GM21737 (cell line): ENCODE data around the gene NODAL.
"Not testable (repeated sequence)": the region's sequence is repeated elsewhere in the genome, so short reads cannot be mapped to it uniquely, and the experiment has no call there.

Source experiments
- ATAC-seq: cut with Tn5 transposase; IDR thresholded peaks from one replicate; pipeline ENCODE4 v1.9.1; 2021; ENCODE audit warnings: mild to moderate bottlenecking, moderate library complexity; ENCODE audit not compliant: unreplicated experiment

The NODAL gene

DNA sequence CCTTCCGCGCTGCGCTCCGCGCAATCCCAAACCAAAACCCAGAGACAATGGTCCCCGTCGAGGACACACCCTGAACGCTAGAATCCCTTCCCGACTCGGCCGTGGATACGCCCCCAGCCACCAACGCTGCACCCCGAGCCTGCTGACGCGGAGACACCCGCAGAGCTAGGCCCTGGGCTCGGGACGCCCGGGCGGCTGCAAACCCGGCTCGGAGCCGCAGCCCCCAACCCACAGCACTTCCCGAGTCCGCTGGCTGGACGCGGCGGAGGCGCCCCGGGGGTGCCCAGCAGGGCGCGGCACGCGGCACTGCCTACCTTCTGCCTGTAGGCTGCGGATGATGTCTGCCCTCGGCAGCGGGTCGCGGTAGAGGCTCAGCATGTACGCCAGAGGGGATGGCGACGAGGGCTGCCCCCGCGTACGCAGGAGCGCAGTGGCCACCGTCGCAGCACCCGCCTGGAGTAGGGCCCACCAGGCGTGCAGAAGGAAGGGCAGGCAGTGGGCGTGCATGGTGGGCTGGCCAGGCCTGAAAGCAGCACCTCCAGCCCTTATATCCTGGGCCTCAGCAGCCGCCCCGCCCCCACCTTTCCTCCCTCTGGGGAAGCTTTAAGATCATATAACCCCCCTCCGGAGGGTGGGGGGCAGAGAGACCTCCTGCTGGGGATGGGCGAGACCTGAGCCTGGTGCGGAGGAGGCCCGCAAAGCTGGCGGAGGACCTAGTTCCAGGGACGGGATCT, at the start of gene NODAL:
Gene NODAL, minus strand, starts transcription at position 521 of the 734 bp plus-strand sequence. Its CDS starts 14 bp downstream, at position 507.
- ATAC-seq = no peak

DNA sequence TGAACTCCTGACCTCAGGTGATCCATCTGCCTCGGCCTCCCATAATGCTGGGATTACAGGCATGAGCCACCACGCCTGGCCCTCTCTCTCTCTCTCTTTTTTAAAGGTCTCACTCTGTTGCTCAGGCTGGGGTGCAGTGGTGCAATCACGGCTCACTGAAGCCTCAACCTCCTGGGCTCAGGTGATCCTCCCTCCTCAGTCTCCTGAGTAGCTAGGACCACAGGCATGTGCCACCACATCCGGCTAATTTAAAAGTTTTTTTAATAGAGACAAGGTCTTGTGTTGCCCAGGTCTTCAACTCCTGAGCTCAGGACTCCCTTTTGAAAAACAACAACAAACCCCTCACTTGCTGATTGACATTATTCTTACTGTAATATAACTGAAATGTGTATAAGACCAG, 48.7 kb upstream of the NODAL start:
- ATAC-seq = no peak

DNA sequence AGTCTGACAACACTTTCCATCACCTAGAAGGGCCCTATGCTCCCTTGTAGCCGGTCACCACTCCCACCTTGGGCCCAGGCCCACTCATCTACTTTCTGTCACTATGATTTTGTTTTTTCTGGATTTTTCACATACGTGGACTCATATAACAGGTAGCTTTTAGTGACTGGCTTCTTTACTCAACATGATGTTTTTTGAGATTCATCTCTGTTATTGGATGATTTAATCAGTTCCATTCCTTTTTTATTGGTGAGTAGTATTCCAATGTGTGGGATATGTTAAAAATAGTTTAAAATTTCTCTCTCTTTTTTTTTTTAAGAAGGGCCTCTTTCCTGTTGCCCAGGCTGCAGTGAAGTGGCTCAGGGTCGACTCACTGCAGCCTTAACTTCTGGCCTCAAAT, 46.3 kb upstream of the NODAL start:
- ATAC-seq = no peak

DNA sequence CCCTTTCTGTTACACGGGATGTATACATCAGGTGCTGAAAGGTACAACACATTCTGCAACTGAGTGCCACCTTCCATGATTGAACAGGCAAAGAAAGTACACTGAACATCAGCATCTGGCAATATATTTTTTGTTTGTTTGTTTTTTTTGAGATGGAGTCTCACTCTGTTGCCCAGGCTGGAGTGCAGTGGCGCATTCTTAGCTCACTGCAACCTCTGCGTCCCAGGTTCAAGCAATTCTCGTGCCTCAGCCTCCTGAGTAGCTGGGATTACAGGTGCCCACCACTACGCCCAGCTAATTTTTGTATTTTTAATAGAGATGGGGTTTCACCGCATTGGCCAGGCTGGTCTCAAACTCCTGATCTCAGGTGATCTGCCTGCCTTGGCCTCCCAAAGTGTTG, 42.4 kb upstream of the NODAL start:
- ATAC-seq = not testable (repeated sequence)

DNA sequence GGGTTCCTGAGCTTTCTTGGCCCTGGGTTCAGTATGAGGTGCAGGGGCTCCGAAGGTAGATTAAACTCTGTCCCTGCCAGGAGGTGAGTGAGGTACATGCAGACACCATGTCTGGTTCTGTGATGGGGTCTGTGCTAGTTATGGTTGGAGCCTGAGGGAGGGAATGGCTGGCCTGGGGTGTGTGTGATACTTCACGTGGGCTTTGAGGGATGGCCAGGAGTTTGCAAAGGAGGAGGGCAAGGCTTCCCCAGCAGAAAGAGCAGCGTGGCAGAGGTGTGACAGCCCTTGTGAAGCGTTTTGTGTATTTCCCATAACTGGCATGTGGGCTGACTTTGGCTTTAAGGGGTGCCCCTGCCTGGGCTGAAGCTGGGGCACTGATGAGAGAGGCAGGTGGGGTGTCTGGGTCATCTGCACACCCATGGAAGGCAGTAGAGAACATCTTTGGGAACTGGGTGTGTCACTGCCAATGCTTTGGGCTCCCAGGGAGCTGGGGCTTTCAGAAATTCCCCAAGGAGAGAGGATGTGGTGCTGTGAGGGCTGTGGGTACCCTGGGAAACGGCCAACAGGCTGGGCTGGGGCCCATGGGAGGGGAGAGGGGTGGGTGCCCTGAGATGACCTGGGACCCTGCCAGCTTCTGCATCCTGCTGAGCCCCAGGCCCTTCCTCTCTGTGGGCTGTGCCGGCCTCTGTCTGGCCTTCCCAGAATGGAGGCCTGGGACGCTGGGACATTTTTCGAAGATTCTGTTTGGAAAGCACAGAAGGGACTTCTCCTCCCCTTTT, 41.7 kb upstream of the NODAL start:
- no peak for ATAC-seq

DNA sequence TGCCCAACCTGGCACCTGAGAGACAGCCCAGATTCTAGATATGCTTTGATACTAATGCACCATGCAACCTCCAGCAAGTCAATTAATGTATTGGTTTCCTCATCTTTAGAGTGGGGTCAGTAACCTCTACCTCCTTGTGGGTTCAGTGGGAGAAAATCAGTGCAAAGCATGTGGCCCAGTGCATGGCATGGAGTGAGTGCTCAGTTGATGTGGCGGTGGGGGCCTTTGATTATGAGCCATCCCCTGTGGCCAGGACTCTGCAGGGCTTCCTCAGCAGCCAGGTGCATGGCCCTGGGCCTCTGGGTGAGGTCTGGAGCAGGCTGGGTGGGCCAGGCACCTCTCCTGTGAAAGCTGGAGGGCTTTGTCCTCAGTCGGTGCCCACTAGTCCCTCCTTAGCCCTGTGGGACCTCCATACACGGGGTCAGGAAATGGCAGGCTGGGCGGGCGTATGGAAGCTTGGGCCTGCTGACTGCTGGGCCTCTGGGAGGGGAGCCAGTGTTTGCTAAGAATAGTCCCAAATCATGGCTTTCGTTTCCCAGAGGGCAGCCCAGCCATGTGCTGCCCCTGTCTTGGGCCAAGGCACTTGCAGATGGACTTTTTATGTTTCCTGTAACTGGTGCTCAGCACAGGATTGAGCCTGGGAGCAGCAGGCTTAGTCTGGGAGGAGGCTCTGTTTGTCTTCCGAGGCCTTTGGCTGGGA, 40.5 kb upstream of the NODAL start:
- no peak for ATAC-seq

DNA sequence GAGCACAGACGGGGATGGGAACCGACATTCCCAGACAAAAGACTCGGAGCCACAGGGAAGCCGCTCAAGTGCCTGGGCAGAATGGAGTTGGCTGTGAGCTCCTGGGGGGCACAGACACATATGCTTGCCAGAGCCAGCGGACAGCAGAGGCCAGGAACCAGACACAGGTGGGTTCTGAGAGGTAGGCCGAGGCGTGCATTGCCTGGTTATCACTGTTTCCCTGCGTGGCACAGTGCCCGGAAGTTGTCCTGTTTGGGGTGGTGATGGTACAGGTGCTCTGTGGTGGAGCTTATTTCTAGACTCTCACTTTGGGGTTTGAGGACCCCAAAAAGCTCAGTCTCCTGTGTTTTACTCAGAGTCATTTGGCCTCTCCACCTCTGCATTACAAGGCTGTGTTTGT, 39.6 kb upstream of the NODAL start:
- ATAC-seq = no peak

DNA sequence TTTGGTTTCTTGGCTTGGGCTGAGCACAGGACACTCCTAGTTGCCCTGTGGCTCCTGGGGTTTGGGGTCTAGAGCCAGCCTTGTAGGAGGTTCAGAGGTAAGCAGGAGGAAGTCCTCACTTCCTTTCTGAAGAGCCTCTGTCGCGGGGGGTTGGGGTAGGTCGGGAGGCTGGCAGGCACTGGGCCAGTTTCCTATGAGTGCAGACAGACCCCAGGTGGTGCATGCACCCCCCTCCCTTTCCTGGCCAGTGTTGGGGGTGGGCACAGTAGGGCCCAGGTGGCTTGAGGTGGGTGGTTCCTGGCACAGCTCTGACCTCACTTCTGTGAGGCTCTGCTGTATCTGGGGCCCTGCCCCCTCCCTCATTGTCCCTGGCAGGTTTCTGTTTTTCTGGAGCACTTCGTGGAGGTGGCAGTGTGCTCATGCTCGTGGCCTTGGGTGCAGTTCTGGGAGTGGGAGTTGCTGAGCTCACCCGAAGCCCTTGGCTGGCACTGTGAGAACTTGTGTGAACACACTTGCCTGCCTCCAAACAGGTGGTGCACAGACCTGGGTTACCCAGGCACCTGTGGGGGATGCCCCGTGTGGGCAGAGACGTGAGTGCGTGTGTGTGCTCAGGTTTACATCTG, 38.9 kb upstream of the NODAL start:
- ATAC-seq = no peak

DNA sequence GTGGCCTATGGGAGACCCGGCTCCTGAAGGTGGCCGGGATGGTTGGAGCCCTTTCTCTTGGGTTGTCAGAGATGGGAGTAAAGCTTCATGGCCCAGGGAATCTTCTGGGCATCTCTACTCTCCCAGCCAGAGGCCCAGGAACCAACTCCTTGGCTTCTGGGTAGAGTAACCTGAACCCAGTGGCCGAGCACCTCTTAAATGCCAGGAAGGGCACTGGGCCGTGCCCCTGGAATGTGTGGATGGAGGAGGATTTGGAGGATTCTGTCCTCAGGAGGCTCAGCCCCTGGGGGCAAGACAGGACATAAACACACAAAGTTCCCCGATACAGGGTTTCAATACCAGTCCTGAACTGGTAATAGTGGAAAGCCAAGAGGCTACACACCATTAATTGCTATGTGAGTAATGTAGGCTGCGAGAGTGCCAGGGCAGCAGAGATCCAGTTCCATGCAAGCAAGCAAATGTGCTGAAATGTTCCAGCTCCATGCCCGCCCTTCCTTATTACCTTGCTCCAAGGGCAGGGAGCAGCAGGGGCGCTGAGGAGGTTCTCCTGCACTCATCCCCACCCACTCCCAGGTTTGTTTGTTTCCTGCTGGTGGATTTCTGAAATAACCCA, 38.3 kb upstream of the NODAL start:
- no peak for ATAC-seq

DNA sequence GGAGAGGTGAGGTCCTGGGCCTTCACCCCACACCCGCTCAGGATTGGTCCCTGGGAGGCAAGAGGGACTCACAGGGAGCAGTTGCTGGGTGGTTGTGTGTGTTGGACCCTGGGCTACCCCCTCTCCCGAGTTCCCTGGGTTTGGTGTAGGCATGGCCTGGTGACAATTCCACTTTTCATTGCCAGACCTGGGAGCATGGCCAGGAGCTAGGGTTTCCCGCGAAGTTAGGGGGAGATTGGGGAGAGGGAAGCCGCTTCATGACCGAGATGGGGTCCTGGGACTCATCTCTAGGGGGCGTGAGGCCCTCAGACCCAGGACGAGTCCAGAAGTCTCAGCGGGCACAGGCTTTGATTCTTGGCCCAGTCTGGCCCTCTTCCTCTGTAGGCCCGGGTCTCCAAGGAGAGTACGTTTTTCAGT, 37.7 kb upstream of the NODAL start:
- ATAC-seq = no peak

DNA sequence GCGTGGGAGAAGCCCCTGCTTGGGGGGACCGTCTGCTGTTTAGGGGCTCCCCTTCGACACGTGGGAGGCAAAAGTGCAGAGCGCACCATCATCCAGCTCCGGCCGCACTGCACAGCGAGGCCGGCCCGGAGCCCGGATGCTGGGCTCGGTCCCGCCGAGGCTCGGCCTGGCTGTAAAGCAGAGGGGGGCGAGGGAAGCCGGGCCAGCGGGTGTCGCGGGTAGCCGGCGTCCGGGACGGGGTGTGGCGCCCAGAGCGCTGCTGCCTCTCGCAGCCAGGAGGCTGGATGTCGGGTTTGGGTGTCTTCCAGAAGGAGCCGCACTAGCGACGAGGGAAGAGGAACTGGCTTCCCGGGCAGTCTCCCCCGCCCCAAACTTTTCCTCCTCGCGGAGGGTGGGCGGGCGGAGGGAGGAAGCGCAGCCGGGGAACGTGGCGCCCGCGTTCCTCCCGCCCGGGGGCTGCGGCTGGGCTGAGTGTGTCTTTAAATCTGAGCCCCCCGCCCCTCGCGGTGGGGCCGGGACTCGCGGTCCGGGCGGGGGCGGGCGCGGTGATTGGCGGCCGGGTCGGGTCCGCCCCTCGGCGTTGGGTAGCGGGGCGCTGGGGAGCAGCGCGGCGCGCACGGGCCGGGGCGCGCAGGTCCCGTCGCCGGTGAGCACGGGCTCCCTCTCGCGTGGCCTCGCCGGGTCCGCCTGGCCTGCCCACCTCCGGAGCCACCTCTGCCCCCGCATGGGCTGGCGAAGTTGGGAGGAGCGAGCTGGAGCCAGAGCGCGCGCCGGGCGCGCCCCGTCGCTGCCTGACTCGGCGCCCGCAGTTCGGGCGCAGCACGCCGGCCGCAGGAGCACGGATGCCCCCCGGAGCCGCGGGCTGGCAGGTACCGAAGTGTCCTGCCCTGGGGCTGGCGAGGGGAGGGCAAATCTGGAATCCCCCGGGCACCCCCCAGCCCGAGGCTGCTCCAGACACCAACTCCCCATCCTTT, 37.0 kb upstream of the NODAL start, which contains the start of gene PALD1:
Gene PALD1, plus strand, starts transcription at position 577 of the 974 bp plus-strand sequence. CDS start 47,185 bp downstream, outside the sequence.
- no peak for ATAC-seq

DNA sequence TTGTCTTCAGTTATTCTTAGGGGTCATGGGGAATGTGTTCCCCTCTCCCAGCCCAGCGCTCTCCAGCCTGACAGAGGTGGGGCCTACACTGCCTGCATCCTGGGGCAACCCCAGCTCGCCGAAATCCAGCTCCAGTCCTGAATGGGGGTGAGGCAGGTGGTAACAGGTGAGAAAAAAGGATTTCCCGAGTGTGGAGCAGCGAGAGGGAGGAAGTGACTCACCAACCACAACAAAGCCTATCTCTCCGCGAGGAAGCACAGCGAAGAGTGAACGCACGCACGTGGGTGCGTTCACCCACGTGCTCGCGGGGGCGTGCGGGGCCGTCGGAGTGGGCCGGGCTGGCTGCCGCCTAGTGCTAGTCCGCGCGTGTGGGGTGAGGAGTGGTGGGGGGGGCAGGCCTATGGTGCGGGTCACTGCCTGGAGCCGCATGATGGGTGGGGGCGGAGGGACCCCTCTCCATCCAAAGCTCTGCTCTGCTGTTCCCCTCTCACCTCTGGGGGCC, 36.2 kb upstream of the NODAL start:
- no peak for ATAC-seq

DNA sequence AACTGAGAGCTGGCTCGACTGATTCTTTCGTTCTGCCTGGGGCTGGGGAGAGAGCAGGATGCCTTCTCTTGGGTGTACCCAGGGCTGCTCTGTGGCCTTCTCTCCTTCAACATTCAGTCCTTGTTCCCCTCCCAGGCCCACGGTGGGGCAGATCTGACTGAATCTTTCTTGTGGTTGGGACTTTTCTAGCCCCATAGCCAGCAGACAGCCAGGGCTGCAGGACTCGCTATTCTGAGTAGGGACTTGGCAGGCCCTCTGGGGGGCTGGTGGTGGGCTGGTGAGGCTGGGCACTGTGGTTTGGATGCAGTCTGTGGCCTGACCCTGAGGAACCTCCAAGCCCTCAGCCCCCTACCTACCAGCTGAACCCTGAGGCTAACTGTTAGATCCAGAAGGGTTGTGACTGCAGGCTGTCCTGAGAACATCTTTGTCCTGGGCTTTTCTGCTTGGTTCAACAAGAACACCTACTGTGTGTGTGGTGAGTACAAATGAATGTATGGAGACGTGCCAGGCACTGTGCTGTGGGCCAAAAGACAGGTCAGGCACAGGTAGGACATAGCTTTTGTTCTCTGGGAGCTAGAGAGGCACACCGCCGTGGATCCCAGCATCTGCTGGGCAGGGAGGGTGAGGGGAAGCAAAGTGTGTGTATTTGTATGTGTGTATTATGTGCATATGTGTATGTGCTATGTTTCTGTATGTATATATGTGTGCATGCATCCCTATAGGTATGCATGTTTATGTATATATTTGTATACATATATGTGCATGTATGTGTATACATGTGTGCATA, 35.0 kb upstream of the NODAL start:
- no peak for ATAC-seq

DNA sequence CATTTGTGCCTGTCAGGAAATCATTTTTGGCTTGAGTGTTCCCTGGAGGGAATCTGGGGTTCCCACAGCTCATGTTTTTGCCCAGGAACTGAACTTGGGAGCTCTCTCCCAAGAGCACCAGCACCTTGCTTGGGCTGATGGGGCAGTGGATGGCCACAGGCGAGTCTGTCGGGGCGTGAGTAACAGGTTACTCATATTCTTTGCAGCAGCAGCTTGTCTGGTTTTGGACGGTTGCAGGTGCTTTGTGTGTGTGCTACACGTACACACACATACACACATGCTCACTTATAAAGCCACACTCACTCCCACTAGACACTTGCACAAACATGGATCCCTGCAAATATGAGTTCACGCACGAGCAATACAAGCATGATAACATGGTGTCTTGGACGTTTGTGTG, 34.2 kb upstream of the NODAL start:
- no peak for ATAC-seq

DNA sequence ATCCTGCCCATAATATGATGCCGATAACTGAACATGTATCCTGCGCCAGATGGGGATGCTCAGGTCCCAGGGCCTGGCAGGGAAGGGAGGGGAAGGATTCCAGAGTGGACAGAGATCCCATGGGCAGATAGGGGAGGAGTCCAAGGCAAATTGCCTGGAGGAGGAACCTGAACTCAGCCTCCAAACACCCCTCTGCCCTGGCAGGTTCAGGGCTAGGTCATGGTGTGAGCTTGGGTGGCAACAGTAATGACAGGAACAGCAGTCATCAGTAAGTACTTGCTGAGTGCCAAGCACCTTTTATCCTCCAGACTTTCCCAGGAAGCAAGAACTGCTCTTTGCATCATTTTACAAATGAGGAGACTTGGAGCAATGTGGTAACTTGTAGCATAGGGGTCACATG, 33.3 kb upstream of the NODAL start:
- ATAC-seq = no peak

DNA sequence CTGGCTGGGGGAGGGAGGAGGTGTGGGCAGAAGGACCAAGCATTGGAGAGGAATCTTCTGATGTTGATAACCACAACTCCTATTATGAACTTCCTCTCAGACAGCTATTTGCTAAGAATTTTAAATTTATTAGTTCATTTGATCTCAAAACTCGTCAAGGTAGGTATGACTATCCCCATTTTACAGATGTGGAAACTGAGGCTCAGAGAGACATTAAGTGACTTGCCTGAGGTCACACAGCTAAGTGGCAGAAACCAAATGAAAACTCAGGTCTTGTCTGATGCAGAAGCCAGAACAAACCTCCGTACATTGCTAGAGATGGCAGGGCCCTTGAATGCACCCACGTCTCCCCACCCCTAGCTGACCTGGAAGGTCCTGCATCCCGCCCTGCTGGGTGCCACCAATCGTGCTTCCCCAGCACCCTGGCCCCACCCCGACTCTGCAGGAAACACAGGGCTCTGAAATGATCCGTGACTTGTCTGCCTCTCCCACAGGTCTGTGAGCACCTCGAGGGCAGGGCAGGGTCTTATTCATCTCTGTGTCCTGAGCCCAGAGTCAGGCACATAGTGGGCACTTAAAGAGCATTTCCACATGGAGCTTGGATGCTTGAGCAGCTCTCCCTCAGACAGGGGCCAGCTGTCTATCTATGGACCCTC, 31.4 kb upstream of the NODAL start:
- no peak for ATAC-seq

DNA sequence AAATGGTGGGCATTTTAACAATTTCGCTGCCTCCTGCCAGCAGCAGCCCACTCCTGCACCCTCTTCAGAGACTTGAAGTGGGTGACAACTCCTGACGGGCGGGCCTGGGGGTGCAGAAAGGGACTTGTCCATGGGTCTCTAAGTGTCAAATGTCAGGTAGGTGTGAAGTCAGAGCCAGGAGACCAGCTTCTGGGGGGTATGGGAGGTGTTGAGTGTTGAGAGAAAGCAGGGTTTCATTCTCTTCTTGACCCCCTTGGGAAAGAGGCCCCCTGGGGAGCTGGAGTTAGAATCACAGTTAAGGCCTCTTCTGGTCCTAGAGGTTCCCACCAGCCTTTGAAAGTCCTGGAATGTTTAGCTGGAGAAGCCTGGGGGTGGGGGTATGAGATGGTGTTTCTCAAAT, 25.5 kb upstream of the NODAL start:
- ATAC-seq = no peak

DNA sequence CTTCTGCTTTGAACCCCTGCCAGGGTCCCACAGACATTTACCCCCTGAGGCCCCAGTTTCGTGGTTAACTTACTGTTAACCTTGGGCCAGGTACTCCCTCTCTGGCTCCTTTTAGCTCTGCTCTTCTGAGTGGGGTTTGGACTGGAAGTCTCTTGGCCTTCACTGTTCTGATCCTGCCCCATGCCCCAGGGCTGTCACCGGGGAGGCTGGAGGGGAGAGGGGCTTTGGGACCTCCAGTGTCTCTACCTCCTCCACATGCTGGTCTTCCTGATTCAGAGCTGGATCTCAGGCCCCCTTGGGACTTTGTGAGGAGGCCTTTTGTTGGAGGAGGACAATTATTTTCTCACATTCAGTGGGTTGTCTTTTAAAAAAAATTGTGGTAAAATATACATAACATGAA, 24.4 kb upstream of the NODAL start:
- ATAC-seq = no peak
